GM19397 (cell line): ENCODE measurements around the gene SLC6A19.

Experiments
- ATAC-seq: cut with Tn5 transposase; IDR thresholded peaks from one replicate; pipeline ENCODE4 v1.9.1; 2021; ENCODE audit warnings: mild to moderate bottlenecking, moderate library complexity; ENCODE audit not compliant: unreplicated experiment

The SLC6A19 gene

DNA sequence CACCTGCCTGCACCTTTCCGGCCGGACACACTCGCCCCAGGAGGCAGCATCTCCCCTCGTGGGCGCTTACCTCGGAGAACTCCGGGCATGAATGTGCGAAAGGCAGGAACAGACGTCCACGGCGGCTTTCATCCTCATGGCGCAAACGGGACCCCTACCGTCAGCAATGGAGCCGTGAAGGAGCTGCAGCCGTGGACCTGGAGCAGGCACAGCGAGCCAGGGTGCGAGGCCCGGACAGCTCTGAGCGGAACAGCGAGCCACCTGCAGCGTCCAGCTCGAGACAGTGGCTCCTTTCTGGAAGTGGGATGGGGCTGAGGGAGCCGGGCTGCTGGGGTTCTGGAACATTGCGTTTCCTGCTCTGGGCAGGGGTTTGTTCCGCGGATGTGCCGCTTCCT, 7.8 kb upstream of the SLC6A19 start:
- no peak for ATAC-seq

DNA sequence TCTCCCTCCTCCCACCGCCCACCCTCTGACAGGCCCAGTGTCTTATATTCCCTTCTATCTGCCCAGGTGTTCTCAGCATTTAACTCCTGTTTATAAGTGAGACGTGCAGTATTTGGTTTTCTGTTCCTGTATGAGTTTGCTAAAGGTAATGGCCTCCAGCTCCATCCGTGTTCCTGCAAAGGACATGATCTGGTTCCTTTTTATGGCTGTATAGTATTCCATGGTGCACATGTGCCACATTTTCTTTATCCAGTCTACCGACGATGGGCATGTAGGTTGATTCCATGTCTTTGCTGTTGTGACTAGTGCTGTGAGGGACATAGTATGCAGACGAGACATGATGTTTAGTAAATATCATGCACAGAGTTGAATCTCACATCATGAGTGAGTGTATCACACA, 7.0 kb upstream of the SLC6A19 start:
- ATAC-seq: no peak

- ATAC-seq: no peak
Measured at GRCh38 chr5:1195439-1195838, 6.0 kb upstream of the SLC6A19 start.

- no peak for ATAC-seq
Measured at GRCh38 chr5:1195916-1196315, 5.5 kb upstream of the SLC6A19 start.

- ATAC-seq: no peak
Measured at GRCh38 chr5:1196562-1196961, 4.8 kb upstream of the SLC6A19 start.

DNA sequence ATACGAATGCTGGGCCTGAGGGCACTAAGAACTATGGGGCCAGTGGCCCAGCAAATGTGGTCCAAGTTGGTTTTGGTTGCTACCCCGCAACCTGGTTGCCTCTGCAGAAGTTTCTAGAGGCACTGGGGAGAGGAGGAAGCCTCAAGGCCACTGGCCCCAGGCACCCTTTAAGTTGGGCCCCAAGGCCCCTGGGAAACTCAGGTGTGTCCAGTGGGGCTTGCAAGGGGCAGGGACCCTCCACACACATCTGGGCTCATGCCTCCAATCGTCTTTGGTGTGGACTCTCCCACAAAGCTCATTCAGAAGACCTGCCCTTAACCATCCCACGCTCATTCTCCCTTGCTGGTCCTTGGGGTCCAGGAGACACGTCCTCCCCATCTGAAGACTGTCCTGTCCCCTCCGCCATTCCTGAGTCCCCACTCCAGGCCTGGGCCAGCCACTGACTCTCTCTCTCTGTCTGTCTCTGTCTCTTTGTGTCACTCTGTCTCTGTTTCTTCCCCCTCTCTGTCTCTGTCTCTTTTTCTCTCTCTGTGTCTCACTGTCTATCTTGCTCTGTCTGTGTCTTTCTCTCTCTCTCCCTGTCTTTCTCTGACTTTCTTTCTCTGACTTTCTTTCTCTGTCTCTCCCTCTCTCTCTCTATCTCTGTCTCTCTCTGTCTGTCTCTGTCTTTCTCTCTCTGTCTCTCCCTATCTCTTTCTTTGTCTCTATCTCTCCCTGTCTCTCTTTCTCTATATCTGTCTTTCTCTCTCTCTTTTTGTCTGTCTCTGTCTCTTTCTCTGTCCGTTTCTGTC, 3.3 kb upstream of the SLC6A19 start:
- ATAC-seq: no peak

DNA sequence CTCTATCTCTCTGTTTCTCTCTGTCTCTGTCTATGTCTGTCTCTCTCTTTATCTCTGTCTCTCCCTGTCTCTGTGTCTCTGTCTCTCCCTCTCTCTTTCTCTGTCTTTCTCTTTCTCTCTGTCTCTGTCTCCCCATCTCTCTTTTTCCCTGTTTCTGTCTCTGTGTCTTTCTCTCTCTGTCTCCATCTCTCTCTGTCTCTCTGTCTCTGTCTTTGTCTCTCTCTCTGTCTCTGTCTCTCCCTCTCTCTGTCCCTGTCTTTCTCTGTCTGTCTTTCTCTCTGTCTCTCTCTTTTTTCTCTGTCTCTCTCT, 2.1 kb upstream of the SLC6A19 start:
- ATAC-seq: no peak

- ATAC-seq: no peak
Measured at GRCh38 chr5:1199649-1200494, 1.5 kb upstream of the SLC6A19 start.

DNA sequence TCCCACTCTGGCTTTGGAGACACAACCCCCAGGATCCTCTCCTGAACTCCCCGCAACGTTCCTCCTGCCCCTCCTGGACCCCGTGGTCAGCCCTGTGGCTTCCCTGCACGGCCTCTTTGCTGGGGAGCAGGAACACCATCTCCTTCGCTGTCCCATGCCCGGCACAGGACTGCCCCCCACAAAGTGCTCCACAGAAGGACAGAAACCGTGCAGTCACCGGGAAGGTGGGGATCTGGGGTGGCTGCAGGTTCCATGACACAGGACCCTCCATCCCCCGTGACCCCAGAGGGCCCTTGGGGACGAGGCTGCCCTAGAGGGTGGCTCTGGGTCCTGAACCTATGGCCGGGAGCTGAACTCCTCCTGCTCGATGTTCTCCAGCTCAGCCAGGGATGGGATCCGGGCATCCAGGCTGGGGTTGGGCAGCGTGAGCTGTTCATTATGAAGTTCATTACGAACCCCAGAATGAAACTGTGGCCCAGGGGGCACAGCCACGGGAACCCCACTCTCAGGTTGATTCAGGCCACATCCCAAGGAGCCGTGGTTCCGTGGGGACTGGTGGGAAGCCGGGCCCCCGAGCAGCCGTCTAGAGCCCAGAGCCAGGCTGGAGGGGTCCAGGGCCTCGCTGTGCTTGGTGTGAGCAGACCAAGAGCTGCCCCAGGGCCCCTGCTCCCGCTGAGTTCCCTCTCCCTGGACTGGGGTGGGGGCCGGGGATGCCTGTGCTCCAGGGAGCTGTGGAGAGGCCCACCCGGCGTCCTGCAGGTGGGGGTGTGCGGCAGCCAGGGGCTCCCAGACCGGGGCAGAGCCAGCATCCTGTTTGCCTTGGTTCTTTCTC, 684 bp upstream of the SLC6A19 start:
- ATAC-seq: no peak

DNA sequence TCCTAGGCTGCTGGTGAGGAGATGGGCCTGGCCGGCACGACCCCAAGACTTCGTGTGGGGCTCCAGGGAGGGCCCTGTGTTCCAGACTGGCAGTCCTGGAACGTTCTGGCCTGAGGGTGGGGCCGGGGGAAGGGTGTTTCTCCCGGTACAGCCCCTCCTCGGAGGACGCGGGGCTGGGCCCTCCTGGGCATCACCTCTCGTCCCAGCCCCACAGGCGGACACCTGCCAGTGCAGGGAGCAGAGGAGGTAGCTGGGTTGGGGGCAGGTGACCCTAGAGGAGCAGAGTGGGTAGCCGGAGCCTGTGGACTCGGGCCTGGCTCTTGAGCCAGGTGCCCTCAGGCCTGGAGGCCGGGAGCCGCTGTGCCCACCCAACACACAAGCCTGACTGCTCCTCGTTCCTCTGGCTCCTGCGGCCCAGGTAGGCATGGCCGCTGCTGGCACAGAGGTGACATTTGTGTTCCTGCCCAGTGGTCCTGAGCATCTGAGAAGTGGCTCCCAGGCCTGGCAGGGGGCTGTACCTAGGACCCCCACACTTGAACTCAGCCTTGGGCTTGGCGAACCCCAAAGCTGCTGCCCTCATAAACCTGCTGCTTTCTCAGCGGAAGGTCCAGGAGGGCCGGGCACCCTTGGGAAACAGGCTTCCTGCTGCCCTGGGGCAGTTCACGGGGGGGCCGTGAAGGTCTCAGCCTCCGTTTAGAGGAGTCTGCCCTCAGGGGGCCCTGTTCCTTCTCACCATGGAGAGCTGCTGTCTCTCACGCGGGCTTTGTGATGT, 817 bp downstream of the SLC6A19 start:
- ATAC-seq: no peak

DNA sequence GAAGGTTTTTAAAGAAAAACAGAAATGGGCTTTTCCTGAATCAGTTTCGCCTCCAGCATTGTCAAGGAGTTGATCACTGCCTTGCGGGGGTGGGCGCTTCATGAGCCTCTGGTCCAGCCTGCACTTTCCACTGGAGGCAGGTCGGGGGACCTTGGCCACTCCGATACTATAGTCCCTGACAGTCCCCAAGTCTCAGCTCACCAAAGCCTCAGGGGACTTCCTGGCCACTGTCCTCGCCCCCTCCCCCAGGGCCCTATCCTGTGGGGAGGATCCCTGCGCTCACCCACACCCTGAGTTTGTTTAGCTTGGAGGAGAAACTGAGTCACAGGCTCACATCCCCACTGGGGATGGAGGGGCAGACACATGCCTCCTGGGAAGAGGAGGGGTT, 1.4 kb downstream of the SLC6A19 start:
- ATAC-seq: no peak

- ATAC-seq: no peak
Measured at GRCh38 chr5:1203311-1203967, 2.0 kb downstream of the SLC6A19 start.

- no peak for ATAC-seq
Measured at GRCh38 chr5:1203968-1204692, 2.7 kb downstream of the SLC6A19 start.

GRCh38 chr5:1204693-1205242, 3.4 kb downstream of the SLC6A19 start:
- ATAC-seq: no peak

DNA sequence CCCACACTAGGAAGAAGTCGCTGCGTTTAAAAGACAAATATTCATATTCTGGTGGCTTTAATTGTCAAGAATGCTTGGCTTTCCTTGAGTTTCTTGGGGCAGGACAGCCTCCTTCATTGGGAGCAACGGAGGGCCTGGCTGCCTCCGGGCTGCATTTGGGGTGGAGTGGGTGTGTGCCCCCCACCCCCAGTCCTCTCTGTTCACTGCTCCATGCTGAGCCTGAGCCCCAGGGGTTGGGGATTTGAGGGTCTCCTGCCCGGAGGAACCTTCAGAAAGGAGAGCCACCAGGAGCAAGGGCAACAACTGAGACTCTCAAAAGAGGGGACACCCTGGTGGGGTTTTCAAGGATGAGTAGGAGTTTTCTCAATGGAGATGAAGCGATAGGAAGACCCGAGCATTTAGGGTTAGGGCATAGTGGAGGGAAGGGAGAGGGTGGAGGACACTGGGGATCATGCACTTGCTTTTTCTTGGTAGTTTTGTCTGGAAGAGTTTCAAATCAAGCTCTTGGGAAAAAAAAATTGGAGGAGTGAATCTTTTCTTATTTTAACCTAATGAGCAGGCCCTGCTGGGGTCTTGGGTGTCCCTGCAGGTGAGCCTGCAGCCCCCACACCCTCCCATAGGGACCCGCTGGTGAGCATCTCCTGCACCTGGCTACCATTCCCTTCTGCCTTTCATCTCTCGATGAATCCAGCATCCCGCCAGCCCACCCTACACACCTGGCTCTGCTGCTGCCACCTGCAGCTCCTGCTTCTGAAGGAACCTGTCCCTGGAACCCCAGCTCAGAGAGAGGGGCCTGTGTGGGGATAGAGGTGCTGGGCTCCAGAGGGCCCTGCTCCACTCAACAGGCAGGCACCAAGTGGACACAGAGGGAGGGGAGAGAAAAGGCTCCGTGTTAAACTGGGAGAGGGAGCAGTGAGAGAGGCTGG, 4.1 kb downstream of the SLC6A19 start:
- ATAC-seq: no peak

GRCh38 chr5:1206521-1207412, 5.4 kb downstream of the SLC6A19 start:
- no peak for ATAC-seq

GRCh38 chr5:1207555-1207954, 6.2 kb downstream of the SLC6A19 start:
- no peak for ATAC-seq
